Activated T-helper 1 cell treated with anti-CD3 and anti-CD28 coated beads, Interleukin-12 subunit alpha, Interleukin-12 subunit beta, Interleukin-2, Interleukin-4 antibody, amounts not matched to agents 30 ng/mL and 10 ng/mL and 1 ng/mL, durations not matched to agents 14 hours and 24 hours and 36 hours (primary cell): ENCODE results near the gene NVL. TPM values are rescaled to one million over a fixed set of nuclear protein-coding genes. Genes with fewer than 3 reads are reported as not detected.
"Not testable (repeated sequence)": the region's sequence is repeated elsewhere in the genome, so short reads cannot be mapped to it uniquely, and the experiment has no call there.

ENCODE experiments used
- DNase-seq: peaks from one replicate; pipeline ENCODE4 v3.0.0; 2021; ENCODE audit warnings: low spot score
- H3K27ac Mint-ChIP-seq: one replicate; pipeline ENCODE4 v1.8.0; 2021; ENCODE audit warnings: mild to moderate bottlenecking, mixed read lengths
- H3K27me3 Mint-ChIP-seq: one replicate; pipeline ENCODE4 v1.8.0; 2022; ENCODE audit warnings: mild to moderate bottlenecking, moderate library complexity, mixed read lengths; ENCODE audit not compliant: insufficient read depth
- H3K36me3 Mint-ChIP-seq: one replicate; pipeline ENCODE4 v1.8.0; 2021; ENCODE audit warnings: low read depth, mixed read lengths
- H3K4me1 Mint-ChIP-seq: one replicate; pipeline ENCODE4 v1.8.0; 2021; ENCODE audit warnings: low read depth, mixed read lengths
- H3K4me3 Mint-ChIP-seq: one replicate; pipeline ENCODE4 v1.8.0; 2021; ENCODE audit warnings: mild to moderate bottlenecking, moderate library complexity, mixed read lengths
- H3K9me3 Mint-ChIP-seq: one replicate; pipeline ENCODE4 v1.8.0; 2021; ENCODE audit warnings: mixed read lengths
- intact Hi-C: fragments of 100-400 bp; cut with micrococcal nuclease; formaldehyde crosslinking; loops from one replicate; pipeline ENCODE4 v1.15.1; 2024
- total RNA-seq: library from RNA; stranded (reverse); gene quantifications from 2 replicates; pipeline ENCODE4 v1.2.3, GENCODE V29; 2022

The NVL gene
- total RNA-seq, 1 donor from 2014 or later: 47.6 TPM

DNA sequence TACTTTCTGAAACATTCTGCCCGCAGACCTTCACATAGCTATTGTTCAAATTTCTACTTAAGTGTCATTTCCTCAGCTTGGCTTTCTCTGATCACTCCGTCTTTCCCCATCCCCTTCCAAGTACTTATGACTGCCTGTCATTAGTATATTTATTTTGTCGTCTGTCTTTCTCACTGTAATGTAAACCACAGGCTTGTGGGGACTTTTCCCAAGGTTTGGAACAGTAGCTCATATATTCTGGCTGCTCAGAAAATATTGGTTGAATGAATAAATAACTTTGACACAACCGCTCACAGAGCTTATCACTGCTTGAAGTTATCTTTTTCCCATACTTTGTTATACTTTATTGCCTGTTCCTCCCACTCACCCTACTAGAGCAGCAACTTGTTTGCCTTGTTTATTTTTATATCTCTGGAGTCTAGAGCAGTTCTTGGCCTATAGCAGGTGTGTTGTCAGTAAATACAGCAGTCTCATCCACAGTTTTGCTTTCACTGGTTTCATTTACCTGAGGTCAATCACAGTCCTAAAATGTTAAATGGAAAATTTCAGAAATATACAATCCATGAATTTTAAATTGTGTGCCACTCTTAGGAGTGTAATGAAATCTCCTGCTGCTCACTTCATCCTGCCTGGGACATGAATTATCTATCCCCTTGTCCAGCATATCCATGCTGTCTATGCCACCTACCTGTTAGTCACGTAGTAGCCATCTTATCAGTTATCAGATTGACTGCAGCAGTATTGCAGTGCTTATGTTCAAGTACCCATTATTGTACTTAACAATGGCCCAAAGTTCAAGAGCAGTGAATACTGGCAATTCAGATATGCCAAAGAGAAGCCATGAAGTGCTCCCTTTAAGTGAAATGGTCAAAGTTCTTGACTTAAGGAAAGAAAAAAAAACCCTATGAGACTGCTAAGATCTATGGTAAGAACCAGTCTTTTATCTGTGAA is 24.3 kb upstream of the NVL start:
- no peak for DNase-seq
- Mint-ChIP-seq H3K27ac (no peak overlapping the region), H3K36me3 (peaks cover 13% of the 10 kb centered on the region), H3K4me3 (no peak overlapping the region), H3K9me3 (no peaks in the 10 kb centered on the region), H3K4me1 (peaks cover 19% of the 10 kb centered on the region), H3K27me3 (no peaks in the 10 kb centered on the region)
- intact Hi-C loops: no loop called here

DNA sequence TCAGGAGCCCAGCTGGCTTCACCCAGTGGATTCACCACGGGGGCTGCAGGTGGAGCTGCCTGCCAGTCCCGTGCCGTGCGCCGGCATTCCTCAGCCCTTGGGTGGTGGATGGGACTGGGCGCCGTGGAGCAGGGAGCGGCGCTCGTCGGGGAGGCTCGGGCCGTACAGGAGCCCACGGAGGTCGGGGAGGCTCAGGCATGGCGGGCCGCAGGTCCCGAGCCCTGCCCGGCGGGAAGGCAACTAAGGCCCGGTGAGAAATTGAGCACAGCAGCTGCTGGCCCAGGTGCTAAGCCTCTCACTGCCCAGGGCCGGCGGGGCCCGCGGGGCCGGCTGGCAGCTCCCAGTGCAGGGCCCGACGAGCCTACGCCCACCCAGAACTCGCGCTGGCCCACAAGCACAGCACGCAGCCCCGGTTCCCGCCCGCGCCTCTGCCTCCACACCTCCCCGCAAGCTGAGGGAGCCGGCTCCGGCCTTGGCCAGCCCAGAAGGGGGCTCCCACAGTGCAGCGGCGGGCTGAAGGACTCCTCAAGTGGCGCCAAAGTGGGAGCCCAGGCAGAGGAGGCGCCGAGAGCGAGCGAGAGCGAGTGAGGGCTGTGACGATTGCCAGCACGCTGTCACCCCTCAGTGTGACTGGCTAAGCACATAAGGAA is 22.6 kb upstream of the NVL start:
- H3K36me3 Mint-ChIP-seq, H3K27me3 Mint-ChIP-seq, H3K4me3 Mint-ChIP-seq, H3K9me3 Mint-ChIP-seq, DNase-seq, intact Hi-C loops: not testable (repeated sequence)
- Mint-ChIP-seq H3K4me1 (peaks cover 13% of the 10 kb centered on the region), H3K27ac (peak overlapping the region; percentile 34)

DNA sequence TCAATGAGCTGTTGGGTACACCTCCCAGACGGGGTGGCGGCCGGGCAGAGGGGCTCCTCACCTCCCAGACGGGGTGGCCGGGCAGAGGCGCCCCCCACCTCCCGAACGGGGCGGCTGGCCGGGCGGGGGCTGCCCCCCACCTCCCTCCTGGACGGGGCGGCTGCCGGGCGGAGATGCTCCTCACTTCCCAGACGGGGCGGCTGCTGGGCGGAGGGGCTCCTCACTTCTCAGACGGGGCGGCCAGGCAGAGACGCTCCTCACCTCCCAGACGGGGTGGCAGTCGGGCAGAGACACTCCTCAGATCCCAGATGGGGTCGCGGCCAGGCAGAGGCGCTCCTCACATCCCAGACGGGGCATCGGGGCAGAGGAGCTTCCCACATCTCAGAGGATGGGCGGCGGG is 19.7 kb upstream of the NVL start:
- DNase-seq, H3K36me3 Mint-ChIP-seq, H3K27ac Mint-ChIP-seq, intact Hi-C loops, H3K27me3 Mint-ChIP-seq, H3K4me3 Mint-ChIP-seq: not testable (repeated sequence)
- peaks cover 11% of the 10 kb centered on the region for H3K4me1 Mint-ChIP-seq
- H3K9me3 Mint-ChIP-seq: peaks cover 16% of the 10 kb centered on the region

DNA sequence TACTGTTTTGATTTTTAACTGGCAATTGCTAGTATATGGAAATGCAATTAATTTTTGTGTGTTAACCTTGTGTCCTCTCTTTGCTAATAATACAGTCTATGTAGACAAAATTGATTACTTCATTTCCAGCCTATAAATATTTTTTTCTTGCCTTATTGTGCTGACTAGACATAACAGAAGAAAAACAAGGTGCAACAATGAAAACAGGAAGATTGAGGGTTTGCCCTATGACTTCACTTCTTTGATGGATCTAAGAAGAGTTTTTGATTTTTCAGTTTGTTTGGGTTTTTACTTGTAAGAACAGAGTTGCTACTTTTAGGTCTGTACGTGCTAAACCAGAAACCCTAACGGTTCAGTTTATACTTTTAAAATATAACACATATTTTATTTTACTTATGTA is 18.2 kb upstream of the NVL start:
- H3K4me1 Mint-ChIP-seq: peaks cover 11% of the 10 kb centered on the region
- no peak for DNase-seq
- peaks cover 5% of the 10 kb centered on the region for H3K36me3 Mint-ChIP-seq
- no peak overlapping the region for H3K4me3 Mint-ChIP-seq
- no peak overlapping the region for H3K27ac Mint-ChIP-seq
- intact Hi-C loops: no loop called here
- H3K9me3 Mint-ChIP-seq: peaks cover 26% of the 10 kb centered on the region
- H3K27me3 Mint-ChIP-seq: peaks cover 2% of the 10 kb centered on the region

DNA sequence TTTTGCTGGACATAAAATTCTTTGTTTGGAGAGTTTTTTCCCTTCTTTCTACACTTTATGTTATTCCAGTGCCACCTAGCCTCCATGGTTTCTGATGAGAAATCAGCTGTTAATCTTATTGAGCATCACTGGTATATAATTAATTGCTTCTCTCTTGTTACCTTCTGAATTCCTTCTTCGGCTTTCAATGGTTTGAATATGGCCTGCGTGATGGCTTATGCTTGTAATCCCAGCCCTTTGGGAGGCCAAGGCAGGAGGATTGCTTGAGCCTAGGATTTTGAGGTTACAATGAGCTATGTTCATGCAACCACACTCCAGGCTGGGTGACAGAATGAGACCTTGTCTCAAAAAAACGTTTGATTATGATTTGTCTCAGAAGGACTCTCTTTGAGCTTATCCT is 13.7 kb upstream of the NVL start:
- Mint-ChIP-seq H3K4me1 (peaks cover 14% of the 10 kb centered on the region), H3K36me3 (peaks cover 7% of the 10 kb centered on the region), H3K9me3 (peaks cover 36% of the 10 kb centered on the region), H3K4me3 (no peak overlapping the region), H3K27ac (no peak overlapping the region), H3K27me3 (peaks cover 9% of the 10 kb centered on the region)
- no peak for DNase-seq
- intact Hi-C loops: no loop called here

DNA sequence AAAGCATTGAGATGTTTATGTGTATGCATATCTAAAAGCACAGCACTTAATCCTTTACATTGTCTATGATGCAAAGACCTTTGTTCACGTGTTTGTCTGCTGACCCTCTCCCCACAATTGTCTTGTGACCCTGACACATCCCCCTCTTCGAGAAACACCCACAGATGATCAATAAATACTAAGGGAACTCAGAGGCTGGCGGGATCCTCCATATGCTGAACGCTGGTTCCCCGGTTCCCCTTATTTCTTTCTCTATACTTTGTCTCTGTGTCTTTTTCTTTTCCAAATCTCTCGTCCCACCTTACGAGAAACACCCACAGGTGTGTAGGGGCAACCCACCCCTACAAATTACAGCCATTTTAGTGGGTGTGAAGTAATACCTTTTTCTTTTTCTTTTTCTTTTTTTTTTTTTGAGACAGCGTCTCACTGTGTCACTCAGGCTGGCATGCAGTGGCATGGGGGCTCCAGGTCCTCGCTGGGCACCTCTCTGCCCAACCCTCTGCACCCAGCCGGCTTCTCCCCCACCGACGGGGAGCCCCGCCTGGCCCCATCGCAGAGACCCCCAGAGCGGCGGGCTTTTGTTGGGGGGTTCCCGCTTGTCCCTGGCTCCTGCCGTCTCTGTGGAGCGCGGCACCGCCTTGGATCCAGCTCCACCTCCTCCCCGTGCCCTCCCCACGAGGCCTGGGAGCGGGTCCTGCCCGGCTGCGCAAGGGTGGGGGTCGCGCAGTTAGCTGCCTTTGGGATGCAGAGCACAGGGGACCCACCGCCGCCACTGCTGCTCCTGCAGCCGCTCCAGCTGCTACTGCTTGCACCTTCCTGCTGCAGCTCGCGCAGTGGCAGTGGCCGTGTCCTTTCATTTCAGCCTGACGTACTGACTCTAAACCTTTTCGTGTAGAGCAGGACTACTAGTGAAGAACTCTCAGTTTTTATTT is 10.7 kb upstream of the NVL start:
- H3K27me3 Mint-ChIP-seq, H3K36me3 Mint-ChIP-seq, intact Hi-C loops, H3K4me1 Mint-ChIP-seq, H3K27ac Mint-ChIP-seq, DNase-seq: not testable (repeated sequence)
- Mint-ChIP-seq H3K9me3 (peaks cover 24% of the 10 kb centered on the region), H3K4me3 (peak overlapping the region; percentile 61)

DNA sequence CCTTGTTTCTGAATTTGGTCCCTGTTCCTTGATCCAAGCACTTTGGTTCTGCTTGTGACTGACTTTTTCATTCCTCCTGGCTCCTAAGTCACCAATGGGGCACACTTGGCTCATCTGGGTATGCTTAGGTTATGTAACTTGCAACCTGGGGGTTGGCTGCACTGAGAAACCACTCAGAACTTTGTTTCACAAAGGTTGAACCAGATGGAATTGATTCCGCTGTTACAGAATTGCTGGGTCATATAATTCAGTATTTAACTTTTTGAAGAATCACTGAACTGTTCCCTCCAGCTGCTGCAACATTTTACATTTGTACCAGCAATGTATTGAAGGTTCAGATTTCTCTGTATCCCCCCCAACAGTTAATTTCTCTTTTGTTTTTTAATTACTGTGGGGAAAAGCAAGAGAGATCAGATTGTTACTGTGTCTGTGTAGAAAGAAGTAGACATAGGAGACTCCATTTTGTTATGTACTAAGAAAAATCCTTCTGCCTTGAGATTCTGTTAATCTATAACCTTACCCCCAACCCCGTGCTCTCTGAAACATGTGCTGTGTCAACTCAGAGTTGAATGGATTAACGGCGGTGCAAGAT is 9.6 kb upstream of the NVL start:
- no peak overlapping the region for H3K4me3 Mint-ChIP-seq
- no peak overlapping the region for H3K27ac Mint-ChIP-seq
- H3K36me3 Mint-ChIP-seq: peaks cover 7% of the 10 kb centered on the region
- H3K27me3 Mint-ChIP-seq: peaks cover 8% of the 10 kb centered on the region
- peaks cover 18% of the 10 kb centered on the region for H3K9me3 Mint-ChIP-seq
- peaks cover 8% of the 10 kb centered on the region for H3K4me1 Mint-ChIP-seq
- DNase-seq: no peak
- intact Hi-C loops: loop anchor here (10.0 kb wide), 1 partner anchor 345 kb away; no protein-coding TSS in a partner anchor

DNA sequence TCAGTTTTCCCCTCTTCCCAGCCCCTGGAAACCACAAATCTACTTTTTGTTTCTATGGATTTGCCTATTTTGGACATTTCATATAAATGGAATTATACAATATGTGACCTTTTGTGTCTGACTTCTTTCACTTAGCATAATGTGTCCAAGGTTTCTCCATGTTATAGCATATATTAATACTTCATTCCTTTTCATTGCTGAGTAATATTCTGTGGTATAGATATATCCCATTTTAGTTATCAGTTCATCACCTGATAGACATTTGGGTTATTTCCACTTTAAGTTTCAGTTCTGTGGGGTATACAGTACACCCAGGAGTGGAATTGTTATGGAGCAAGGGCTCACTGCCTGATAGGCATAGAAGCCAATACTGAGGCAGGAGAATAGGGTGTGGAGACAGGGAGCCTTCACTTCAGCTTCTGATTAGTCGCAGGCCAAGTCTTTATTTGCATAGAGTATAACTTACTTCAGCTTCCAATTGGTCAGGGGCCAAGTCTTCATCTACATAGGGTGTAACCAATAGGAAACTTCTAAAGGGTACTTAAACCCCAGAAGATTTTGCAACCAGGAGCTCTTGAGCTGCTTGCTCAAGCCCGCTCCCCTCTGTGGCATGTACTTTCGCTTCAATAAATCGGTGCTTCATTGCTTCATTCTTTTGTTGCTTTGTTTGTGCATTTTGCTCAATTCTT is 8.3 kb upstream of the NVL start:
- intact Hi-C loops: loop anchor here (10.0 kb wide), 1 partner anchor 343 kb away; no protein-coding TSS in a partner anchor
- Mint-ChIP-seq H3K36me3 (peaks cover 3% of the 10 kb centered on the region), H3K27me3 (peaks cover 8% of the 10 kb centered on the region), H3K4me3 (no peak overlapping the region), H3K9me3 (peaks cover 11% of the 10 kb centered on the region), H3K27ac (no peak overlapping the region), H3K4me1 (peaks cover 20% of the 10 kb centered on the region)
- DNase-seq: no peak

DNA sequence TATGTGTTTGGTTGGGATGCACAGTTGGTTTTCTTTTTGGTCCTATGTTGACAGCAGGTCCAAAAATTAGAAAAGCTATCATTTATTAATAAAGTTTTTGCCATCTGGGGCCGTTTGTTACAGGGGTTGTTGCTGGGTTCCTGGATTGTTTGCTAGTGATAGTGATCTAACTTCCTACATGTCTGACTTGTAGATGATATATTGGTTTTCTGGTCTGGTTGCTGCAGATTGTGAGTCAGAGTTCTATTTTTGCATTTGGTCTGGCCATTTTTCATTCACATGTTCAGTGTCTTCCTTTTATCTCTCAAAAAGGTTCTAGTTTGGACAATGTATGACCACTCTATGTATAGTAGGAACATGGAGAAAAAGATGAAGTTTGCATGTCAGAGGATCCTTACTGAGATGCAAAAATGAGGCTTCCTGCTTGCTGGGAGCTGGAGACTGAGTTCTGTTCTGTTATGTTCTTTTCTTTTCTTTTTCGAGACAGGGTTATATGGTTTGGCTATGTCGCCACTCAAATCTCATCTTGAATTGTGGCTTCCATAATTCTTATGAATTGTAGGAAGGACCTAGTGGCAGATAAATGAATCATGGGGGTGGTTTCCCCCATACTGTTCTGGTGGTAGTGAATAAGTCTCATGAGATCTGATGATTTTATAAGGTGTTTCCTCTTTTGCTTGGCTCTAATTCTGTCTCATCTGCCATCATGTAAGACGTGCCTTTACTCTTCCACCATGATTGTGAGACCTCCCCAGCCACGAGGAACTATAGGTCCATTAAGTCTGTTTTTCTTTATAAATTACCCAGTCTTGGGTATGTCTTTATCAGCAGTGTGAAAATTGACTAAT is 4.2 kb upstream of the NVL start:
- no peak for DNase-seq
- Mint-ChIP-seq H3K4me1 (peaks cover 28% of the 10 kb centered on the region), H3K9me3 (no peaks in the 10 kb centered on the region), H3K4me3 (peak overlapping the region; percentile 31), H3K27ac (peak overlapping the region; percentile 89), H3K36me3 (peaks cover 2% of the 10 kb centered on the region), H3K27me3 (peaks cover 2% of the 10 kb centered on the region)
- intact Hi-C loops: loop anchor here (1.0 to 10.0 kb wide), 12 partner anchors 43 to 636 kb away; partner anchors contain the start of genes DEGS1 and WDR26

DNA sequence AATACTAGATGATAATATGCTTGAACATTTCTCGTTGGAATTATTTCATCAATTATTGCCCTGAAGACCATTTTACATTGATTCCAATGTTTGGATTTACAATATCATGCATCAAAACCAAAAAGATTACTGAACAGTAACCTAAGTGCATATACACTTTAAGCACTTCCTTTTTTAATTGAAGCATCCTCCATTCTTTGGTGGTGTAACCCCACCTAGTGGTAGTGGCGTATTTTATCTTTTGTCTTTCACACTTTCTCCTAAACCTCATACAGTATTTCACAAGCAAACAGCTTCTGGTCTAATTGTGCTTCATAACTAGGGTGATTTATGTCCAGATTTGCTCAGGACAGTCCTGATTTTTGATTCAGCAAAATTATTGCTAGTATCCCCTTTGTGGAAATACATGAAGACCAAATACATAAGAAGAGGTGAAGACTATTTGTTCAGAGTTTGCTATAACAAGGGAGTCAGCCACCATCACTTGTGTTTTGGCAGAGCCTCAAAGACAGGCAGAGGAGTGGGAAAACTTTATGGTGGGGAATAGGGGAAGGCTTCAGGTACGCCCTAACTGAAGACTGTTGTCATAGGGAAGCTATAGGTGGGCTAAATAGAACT is 3.4 kb upstream of the NVL start:
- peak; percentile 28 for DNase-seq
- Mint-ChIP-seq H3K4me1 (peaks cover 34% of the 10 kb centered on the region), H3K9me3 (no peaks in the 10 kb centered on the region), H3K4me3 (peak overlapping the region; percentile 62), H3K36me3 (peaks cover 2% of the 10 kb centered on the region), H3K27ac (peak overlapping the region; percentile 89), H3K27me3 (no peaks in the 10 kb centered on the region)
- intact Hi-C loops: loop anchor here (1.0 to 10.0 kb wide), 10 partner anchors 44 to 635 kb away; partner anchors contain the start of gene DEGS1

DNA sequence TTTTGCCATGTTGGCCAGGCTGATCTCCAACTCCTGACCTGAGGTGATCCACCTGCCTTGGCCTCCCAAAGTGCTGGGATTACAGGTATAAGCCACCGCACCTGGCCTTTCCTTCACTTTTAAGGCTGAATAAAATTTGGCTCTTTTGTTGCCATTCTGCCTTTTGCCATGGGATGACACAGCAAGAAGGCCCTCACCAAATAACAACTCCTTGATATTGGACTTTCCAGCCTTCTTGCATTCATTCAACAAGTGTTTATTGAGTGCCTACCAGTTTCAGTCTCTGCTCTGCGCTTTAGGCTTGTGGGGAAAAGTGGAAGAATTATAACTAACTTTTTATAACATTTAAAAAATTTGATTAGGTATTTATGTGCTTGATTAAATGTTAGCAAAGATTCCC is 1.9 kb upstream of the NVL start:
- intact Hi-C loops: loop anchor here (2.0 to 10.0 kb wide), 5 partner anchors 65 to 521 kb away; no protein-coding TSS in a partner anchor
- Mint-ChIP-seq H3K27ac (no peak overlapping the region), H3K27me3 (no peaks in the 10 kb centered on the region), H3K4me3 (peak overlapping the region; percentile 98), H3K9me3 (no peaks in the 10 kb centered on the region), H3K36me3 (peaks cover 6% of the 10 kb centered on the region), H3K4me1 (peaks cover 45% of the 10 kb centered on the region)
- no peak for DNase-seq
